ENCODE data around the gene PDCD11. TPM values are rescaled to one million over a fixed set of nuclear protein-coding genes. Genes with fewer than 3 reads are reported as not detected.

PDCD11 gene
- total and polyA plus RNA-seq, 12 donors = 9.4 to 16.9 (median 12.7) TPM

- intact Hi-C loops (cut with DNase I) = no loop called here
- peak in 1 of 8 donors; percentile 40 for ATAC-seq
- Histone ChIP-seq H3K4me1 (peaks cover 0 to 24% (median 3%) of the 10 kb centered on the region in 9 donors), H3K9me3 (no peaks in the 10 kb centered on the region), H3K4me3 (no peak overlapping the region), H3K36me3 (no peaks in the 10 kb centered on the region), H3K27ac (no peak overlapping the region), H3K27me3 (no peaks in the 10 kb centered on the region)
- 74 to 76% methylated on average over 11 of the region's 11 CpGs for WGBS, 2 donors
- no peak for TF ChIP-seq CTCF (IDR thresholded peaks at IDR 0.05)
- no peak for DNase-seq
These were observed 79.8 kb downstream of the PDCD11 start for GRCh38 chr10:103476046-103476768.

- 88 to 89% methylated on average over 22 of the region's 22 CpGs for WGBS, 2 donors
- Histone ChIP-seq H3K36me3 (no peaks in the 10 kb centered on the region), H3K4me1 (peaks cover 0 to 17% (median 3%) of the 10 kb centered on the region in 9 donors), H3K27ac (no peak overlapping the region), H3K9me3 (no peaks in the 10 kb centered on the region), H3K27me3 (no peaks in the 10 kb centered on the region), H3K4me3 (no peak overlapping the region)
- intact Hi-C loops (cut with DNase I) = no loop called here
- ATAC-seq (no peak), DNase-seq (no peak)
- TF ChIP-seq CTCF (IDR thresholded peaks at IDR 0.05) = no peak
These were observed 82.2 kb downstream of the PDCD11 start for GRCh38 chr10:103478671-103479070.

GRCh38 chr10:103479135-103479534 lies 82.7 kb downstream of the PDCD11 start, which contains the start of gene CALHM3:
Gene CALHM3, minus strand, starts transcription at chr10:103479240. Its CDS starts 208 bp downstream, at chr10:103479032.
- ATAC-seq (peak in 1 of 8 donors; percentile 32), DNase-seq (no peak)
- Histone ChIP-seq H3K27ac (no peak within 1 kb of the TSS), H3K9me3 (no peaks in the 10 kb centered on the region), H3K4me1 (peaks cover 0 to 17% (median 3%) of the 10 kb centered on the region in 9 donors), H3K4me3 (no peak within 1 kb of the TSS), H3K27me3 (no peaks in the 10 kb centered on the region), H3K36me3 (no peaks in the 10 kb centered on the region)
- TF ChIP-seq CTCF (IDR thresholded peaks at IDR 0.05) = no peak
- intact Hi-C loops (cut with DNase I) = no loop called here
- WGBS, 2 donors = 74 to 80% methylated on average over 7 of the region's 7 CpGs

- Histone ChIP-seq H3K4me3 (no peak overlapping the region), H3K9me3 (no peaks in the 10 kb centered on the region), H3K4me1 (peaks cover 0 to 17% (median 3%) of the 10 kb centered on the region in 9 donors), H3K27me3 (no peaks in the 10 kb centered on the region), H3K36me3 (no peaks in the 10 kb centered on the region), H3K27ac (no peak overlapping the region)
- ATAC-seq (peak in 1 of 8 donors; percentile 46), DNase-seq (no peak)
- no peak for TF ChIP-seq CTCF (IDR thresholded peaks at IDR 0.05)
- 66 to 75% methylated on average over 5 of the region's 5 CpGs for WGBS, 2 donors
- intact Hi-C loops (cut with DNase I) = loop anchor here in 3 of 10 donors (2.0 to 5.0 kb wide), 2 partner anchors 63 to 64 kb away; no protein-coding TSS in a partner anchor
These were observed 84.1 kb downstream of the PDCD11 start for GRCh38 chr10:103480521-103480920.
